Effector CD4-positive, alpha-beta T cell (primary cell): ENCODE data around the gene OR7C2.

Experiments
- DNase-seq: peaks from one replicate; pipeline ENCODE4 v3.0.0-alpha.2; 2020

Gene OR7C2

GRCh38 chr19:14979476-14980255 lies 38.4 kb downstream of the OR7C2 start, which contains the start of gene SLC1A6:
Gene SLC1A6, minus strand, starts transcription at chr19:14979864. Its CDS starts 6,954 bp downstream, at chr19:14972910.
- DNase-seq = no peak

- DNase-seq = no peak
Observed at GRCh38 chr19:14985133-14985532, 43.8 kb downstream of the OR7C2 start.
